Smooth muscle cell (in vitro differentiated cells): ENCODE data around the gene PRKCE. TPM values are rescaled to one million over a fixed set of nuclear protein-coding genes. Genes with fewer than 3 reads are reported as not detected.

Source experiments
- DNase-seq: peaks from one replicate; lab custom pipeline; 2025; ENCODE audit not compliant: unreplicated experiment; lab: John Stamatoyannopoulos, UW
- H2AFZ ChIP-seq: fragments of 200-600 bp; sonication (generic); 2 replicates; pipeline ENCODE4 v1.6.0; 2016; ENCODE audit warnings: antibody characterized with exemption, low read depth, mild to moderate bottlenecking
- H3F3A ChIP-seq: fragments of 200-600 bp; sonication (generic); 2 replicates; pipeline ENCODE4 v1.6.0; 2017; ENCODE audit warnings: antibody characterized with exemption, low read depth
- H3K27ac ChIP-seq: fragments of 200-600 bp; sonication (generic); 2 replicates; pipeline ENCODE4 v1.5.1; 2016; ENCODE audit warnings: low read depth, mild to moderate bottlenecking
- H3K27me3 ChIP-seq: fragments of 200-600 bp; sonication (generic); 2 replicates; pipeline ENCODE4 v1.6.1; 2016; ENCODE audit warnings: low read depth, mild to moderate bottlenecking
- H3K36me3 ChIP-seq: fragments of 200-600 bp; sonication (generic); 2 replicates; pipeline ENCODE4 v1.5.1; 2016; ENCODE audit warnings: low read depth
- H3K4me1 ChIP-seq: fragments of 200-600 bp; sonication (generic); 2 replicates; pipeline ENCODE4 v1.5.1; 2016; ENCODE audit warnings: low read depth
- H3K4me2 ChIP-seq: fragments of 200-600 bp; sonication (generic); 2 replicates; pipeline ENCODE4 v1.6.0; 2016; ENCODE audit warnings: mild to moderate bottlenecking
- H3K4me3 ChIP-seq: fragments of 200-600 bp; sonication (generic); 2 replicates; pipeline ENCODE4 v1.5.1; 2016; ENCODE audit warnings: mild to moderate bottlenecking
- H3K79me2 ChIP-seq: fragments of 200-600 bp; sonication (generic); 2 replicates; pipeline ENCODE4 v1.6.0; 2016; ENCODE audit warnings: low read depth, mild to moderate bottlenecking
- H3K9ac ChIP-seq: fragments of 200-600 bp; sonication (generic); 2 replicates; pipeline ENCODE4 v1.6.0; 2016; ENCODE audit warnings: low read depth
- H3K9me3 ChIP-seq: fragments of 200-600 bp; sonication (generic); replicated peaks from 2 replicates; pipeline ENCODE4 v1.5.1; 2016; ENCODE audit warnings: low read depth
- H4K20me1 ChIP-seq: fragments of 200-600 bp; sonication (generic); 2 replicates; pipeline ENCODE4 v1.6.0; 2016; ENCODE audit warnings: low read depth
- WGBS: methylation state at CpG from one replicate; pipeline ENCODE4 v1.1.7; 2016; ENCODE audit warnings: low lambda C conversion rate; 5-methylcytosine and 5-hydroxymethylcytosine counted together
- polyA plus RNA-seq: library from polyadenylated mRNA; unstranded; fragments of >200 nt; fragmentation: Nextera tagmentation; extraction: Ambion mirVana; gene quantifications from 2 replicates; pipeline ENCODE4 v1.2.1, GENCODE V29; 2016
- total RNA-seq: library from RNA; depleted of rRNA; stranded (reverse); fragments of >200 nt; gene quantifications from 2 replicates; pipeline ENCODE4 v1.2.3, GENCODE V29; 2014
- TF ChIP-seq, protein P1 (sequence below): fragments of 200-600 bp; sonication (generic); IDR thresholded peaks from 2 replicates; pipeline ENCODE4 v1.5.1; 2017; ENCODE audit warnings: borderline replicate concordance, mild to moderate bottlenecking, antibody characterized with exemption; ENCODE audit not compliant: insufficient read depth, poor library complexity, severe bottlenecking

The PRKCE gene
- total and polyA plus RNA-seq, 2 experiments from 2014 or later, result 20.6 to 29.1 TPM

DNA sequence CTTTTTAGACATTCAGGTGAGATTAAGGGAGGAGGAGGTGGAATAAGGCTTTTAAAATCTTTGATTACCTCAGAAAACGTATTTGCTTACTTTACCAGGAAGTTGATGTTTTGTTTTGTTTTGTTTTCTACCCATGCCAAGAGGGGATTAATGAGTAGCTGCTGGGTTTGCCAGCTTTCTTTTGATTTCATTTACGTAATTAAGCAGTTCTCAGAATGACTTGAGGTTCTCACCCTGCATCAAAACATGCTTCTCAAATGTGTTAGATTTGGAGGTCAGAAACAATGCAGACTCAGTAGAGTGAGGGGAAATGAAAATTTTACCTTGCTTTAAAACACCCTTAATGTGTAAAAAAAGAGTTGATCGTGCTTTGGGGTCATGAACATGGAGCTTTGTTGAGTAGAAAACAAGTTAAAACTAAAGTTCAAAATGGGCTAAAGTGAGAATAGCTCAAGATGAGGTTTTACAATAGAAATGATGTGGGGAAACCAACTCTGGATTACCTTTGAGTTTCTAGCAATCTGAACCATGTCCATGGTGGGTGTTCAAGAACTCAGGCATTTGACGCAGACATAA is 428.6 kb downstream of the PRKCE start:
- no peak for DNase-seq
- H3K36me3 ChIP-seq, result no peaks in the 10 kb centered on the region
- H3K9me3 ChIP-seq, result no peaks in the 10 kb centered on the region
- H3K27me3 ChIP-seq, result no peaks in the 10 kb centered on the region
- no peaks in the 10 kb centered on the region for H3F3A ChIP-seq
- H3K4me3 ChIP-seq, result no peak overlapping the region
- H3K4me2 ChIP-seq, result no peak overlapping the region
- H2AFZ ChIP-seq, result no peak overlapping the region
- no peaks in the 10 kb centered on the region for H3K4me1 ChIP-seq
- no peaks in the 10 kb centered on the region for H3K79me2 ChIP-seq
- TF ChIP-seq, protein P1, sequence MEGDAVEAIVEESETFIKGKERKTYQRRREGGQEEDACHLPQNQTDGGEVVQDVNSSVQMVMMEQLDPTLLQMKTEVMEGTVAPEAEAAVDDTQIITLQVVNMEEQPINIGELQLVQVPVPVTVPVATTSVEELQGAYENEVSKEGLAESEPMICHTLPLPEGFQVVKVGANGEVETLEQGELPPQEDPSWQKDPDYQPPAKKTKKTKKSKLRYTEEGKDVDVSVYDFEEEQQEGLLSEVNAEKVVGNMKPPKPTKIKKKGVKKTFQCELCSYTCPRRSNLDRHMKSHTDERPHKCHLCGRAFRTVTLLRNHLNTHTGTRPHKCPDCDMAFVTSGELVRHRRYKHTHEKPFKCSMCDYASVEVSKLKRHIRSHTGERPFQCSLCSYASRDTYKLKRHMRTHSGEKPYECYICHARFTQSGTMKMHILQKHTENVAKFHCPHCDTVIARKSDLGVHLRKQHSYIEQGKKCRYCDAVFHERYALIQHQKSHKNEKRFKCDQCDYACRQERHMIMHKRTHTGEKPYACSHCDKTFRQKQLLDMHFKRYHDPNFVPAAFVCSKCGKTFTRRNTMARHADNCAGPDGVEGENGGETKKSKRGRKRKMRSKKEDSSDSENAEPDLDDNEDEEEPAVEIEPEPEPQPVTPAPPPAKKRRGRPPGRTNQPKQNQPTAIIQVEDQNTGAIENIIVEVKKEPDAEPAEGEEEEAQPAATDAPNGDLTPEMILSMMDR, result no peak
- 96% methylated on average over 4 of the region's 4 CpGs for WGBS
- H4K20me1 ChIP-seq, result no peaks in the 10 kb centered on the region
- H3K27ac ChIP-seq, result no peak overlapping the region
- no peak overlapping the region for H3K9ac ChIP-seq

DNA sequence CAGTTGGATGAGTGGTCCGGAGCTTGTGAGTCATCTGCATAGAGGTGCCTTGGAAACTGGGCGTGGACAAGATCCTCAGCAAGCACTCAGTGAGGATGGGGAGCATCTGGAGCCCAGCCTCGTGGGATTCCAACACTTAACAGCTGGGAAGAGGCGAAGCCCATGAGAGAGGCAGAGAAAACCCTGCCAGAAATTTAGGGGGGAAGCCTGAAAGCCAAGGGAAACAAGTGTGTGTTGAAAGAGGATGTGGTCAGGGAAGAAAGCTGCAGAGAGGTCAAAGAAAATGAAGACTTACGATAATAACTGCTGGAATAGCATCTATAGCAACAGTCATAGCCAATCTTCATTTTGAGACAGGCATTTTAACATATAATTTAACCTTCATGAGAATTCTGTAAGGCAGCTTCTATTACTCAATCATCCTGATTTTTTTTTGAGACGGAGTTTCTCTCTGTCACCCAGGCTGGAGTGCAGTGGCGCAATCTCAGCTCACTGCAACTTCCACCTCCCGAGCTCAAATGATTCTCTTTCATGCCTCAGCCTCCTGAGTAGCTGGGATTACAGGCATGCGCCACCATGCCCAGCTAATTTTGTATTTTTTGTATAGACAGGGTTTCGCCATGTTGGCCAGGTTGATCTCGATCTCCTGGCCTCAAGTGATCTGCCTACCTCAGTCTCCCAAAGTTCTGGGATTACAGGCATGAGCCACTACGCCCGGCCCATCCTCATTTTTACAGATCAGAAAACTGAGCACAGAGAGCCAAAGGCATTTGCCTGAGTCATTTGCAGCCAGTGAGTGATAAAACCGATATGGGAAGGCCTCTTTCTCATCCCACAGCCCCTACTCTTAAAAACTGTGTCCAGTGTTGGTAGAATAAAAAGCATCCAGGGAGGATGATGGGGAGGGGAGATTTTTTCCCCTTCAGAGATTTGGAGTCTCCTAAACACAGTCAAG is 431.3 kb downstream of the PRKCE start:
- Histone ChIP-seq H3K4me1 (no peaks in the 10 kb centered on the region), H3K4me3 (no peak overlapping the region), H3K4me2 (peak overlapping the region; percentile 52), H3K79me2 (no peaks in the 10 kb centered on the region), H2AFZ (no peak overlapping the region), H4K20me1 (no peaks in the 10 kb centered on the region), H3K9ac (no peak overlapping the region), H3K27ac (peak overlapping the region; percentile 62), H3K9me3 (no peaks in the 10 kb centered on the region), H3K36me3 (no peaks in the 10 kb centered on the region), H3F3A (no peaks in the 10 kb centered on the region), H3K27me3 (no peaks in the 10 kb centered on the region)
- WGBS, result 51% methylated on average over 14 of the region's 14 CpGs
- TF ChIP-seq, protein P1, result no peak
- DNase-seq, result no peak

DNA sequence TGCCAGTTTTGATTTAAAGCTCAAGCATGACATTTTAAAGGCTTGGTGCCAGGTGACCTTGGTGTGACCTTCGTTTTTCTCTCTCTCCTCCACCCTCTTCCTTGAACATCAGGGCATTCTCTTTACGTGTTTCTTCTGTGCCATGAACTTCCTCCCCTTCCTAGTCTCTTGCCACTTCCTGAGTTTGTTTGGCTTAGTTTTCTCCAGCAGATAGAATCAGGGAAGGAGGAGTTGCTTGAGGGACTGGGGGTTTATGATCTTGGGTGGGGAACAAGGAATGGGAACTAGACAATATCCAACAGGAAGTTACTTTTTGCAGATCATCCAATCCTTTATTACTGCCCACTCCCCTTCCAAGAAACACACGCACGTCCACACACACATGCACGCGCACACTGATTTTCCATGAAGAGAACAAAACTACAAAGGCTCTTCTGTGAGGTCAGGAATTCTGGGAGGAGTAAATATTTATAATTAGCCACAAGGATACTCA is 435.1 kb downstream of the PRKCE start:
- Histone ChIP-seq H3K4me3 (no peak overlapping the region), H4K20me1 (no peaks in the 10 kb centered on the region), H3K9ac (no peak overlapping the region), H3K27ac (no peak overlapping the region), H2AFZ (no peak overlapping the region), H3K4me2 (no peak overlapping the region), H3K4me1 (no peaks in the 10 kb centered on the region), H3K36me3 (no peaks in the 10 kb centered on the region), H3K79me2 (no peaks in the 10 kb centered on the region), H3K9me3 (no peaks in the 10 kb centered on the region), H3K27me3 (no peaks in the 10 kb centered on the region), H3F3A (no peaks in the 10 kb centered on the region)
- no peak for DNase-seq
- 93% methylated on average over 6 of the region's 6 CpGs for WGBS
- TF ChIP-seq, protein P1, result no peak
